NOMO-1 (cell line): Measurements from ENCODE around the gene EFNA5.

Experiments used
- DNase-seq, 2 experiments: peaks; one replicate each; lab custom pipeline; 2025; ENCODE audit not compliant: unreplicated experiment in 2 of 2; lab: John Stamatoyannopoulos, UW

Gene EFNA5

DNA sequence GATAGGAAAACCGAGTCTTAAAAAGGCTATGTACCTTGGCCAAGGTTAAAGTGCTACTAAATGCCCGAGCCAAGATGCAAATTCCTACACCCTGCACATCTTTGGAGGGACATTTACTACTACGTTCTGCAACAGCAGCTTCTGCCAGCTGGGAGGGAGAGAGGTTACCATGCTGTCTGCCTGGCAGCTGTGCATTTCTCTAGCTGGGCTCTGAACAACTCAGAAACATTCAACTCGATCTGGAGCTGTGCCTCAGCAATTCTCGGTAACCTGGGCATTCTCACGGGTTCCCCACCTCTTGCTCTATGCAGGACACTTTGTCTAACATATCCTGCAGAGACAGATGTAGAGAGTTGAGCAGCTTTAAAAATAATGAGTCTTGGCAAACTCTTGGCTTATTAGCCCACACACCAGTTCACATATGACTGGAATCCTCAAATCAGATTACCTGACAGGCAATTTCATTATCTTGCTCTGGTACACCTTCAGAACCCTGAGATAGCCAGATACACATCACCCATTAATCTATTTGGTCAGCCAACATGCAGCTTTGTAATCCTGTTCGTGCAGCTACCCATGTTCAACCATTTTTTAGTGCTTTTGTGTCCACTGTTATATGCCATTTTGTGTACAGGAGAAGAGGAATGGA, 115.8 kb downstream of the EFNA5 start:
- DNase-seq, result no peak

GRCh38 chr5:107553117-107553555, 117.6 kb downstream of the EFNA5 start:
- no peak for DNase-seq

- DNase-seq, result no peak
Observed at GRCh38 chr5:107551088-107551487, 119.6 kb downstream of the EFNA5 start.

- no peak for DNase-seq
Observed at GRCh38 chr5:107549567-107549966, 121.2 kb downstream of the EFNA5 start.

- no peak for DNase-seq
Observed at GRCh38 chr5:107548477-107548876, 122.3 kb downstream of the EFNA5 start.

DNA sequence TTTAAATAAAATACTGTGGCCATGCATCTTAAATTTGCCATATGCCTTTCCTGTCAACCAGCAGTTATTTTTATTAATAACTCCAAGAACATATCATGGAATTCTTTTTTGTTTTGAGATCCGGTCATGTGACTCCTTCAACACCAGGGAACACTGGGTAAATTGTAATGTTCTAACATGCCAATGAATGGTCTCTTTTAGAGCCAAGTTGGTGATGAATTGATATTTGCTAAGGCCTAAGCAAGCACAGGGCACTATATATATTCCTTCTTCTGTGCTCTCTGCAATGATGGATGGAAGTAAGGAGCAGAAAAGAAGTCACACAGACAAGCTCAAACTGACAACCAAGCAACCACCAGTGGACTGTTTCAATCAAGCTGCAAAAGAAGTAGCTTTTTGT, 124.0 kb downstream of the EFNA5 start:
- DNase-seq, result no peak

- no peak for DNase-seq
Observed at GRCh38 chr5:107545486-107545885, 125.3 kb downstream of the EFNA5 start.

DNA sequence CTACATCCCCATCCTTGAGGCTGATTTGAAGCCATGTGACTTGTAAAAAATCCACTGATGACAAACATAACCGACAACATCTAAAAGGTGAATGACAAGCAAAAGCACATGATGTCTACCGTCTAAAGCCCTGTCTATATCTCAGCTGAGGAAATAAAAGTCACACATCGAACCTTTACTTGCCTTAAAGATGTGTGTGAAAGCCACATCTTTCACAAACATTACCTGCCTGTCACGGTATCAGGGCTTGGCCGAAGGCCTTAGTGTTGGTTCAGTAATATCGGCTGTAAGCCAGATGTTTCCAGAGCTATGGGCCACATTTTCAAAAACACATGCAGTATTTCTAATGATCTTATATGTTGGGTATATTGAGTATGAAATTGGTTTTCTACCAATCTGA, 125.8 kb downstream of the EFNA5 start:
- DNase-seq, result no peak

DNA sequence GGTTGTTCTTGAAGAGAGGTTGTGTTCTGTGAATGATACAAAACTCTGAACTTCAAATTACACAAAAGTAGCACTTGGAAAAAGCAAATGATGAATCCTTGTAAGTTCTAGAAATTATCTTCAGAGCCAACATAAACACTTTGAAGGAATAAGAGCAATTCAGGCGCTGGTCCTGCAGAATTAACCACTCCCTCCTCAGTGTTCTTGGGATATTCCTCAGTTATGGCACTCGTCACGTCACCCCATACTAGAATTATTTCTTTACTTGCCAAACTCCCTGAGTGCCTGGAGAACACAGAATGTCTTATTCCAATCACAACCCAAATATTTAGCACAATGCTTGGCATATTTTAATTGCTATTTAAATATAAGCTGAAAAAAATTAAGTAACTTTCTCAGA, 126.3 kb downstream of the EFNA5 start:
- no peak for DNase-seq

- DNase-seq, result no peak
Observed at GRCh38 chr5:107543868-107544267, 126.9 kb downstream of the EFNA5 start.

DNA sequence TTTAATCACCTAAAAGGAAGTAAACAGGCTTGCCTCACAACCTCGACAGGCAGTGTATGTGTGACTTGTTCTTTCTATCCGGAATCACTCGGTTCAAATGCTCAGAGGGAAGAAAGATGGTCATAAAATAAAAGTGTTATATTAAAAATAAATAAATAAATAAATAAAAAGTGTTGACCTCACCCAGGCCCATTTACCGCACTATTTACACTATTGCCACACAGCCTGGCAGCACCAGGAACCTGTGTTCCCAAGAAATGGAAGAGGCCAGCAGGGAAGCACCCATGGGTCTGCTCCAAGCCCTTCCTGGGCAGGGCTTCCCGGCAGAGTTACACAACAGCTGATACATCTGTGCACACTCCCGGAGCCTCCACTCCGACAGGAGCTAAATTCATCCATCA, 127.9 kb downstream of the EFNA5 start:
- DNase-seq, result no peak

DNA sequence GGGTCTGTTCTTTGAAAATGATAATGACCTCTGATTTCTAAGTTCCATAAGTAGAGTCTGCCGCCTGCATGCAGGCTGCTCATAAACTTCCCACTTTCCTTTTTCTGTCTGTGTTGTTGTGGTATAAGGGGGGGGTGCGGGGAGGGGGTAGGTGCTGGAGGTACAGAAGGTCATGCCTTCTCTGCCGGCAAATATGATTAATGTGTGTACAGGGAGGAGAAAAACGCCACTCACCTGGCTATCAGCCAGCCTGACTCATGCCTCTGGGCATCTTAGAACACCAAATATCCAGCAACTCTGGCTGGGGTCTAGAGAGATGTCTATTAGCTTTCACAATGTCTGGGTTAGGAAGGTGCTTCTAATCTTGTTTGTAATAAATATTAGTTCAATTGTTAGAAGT, 128.3 kb downstream of the EFNA5 start:
- no peak for DNase-seq

- DNase-seq, result no peak
Observed at GRCh38 chr5:107541400-107541799, 129.3 kb downstream of the EFNA5 start.

DNA sequence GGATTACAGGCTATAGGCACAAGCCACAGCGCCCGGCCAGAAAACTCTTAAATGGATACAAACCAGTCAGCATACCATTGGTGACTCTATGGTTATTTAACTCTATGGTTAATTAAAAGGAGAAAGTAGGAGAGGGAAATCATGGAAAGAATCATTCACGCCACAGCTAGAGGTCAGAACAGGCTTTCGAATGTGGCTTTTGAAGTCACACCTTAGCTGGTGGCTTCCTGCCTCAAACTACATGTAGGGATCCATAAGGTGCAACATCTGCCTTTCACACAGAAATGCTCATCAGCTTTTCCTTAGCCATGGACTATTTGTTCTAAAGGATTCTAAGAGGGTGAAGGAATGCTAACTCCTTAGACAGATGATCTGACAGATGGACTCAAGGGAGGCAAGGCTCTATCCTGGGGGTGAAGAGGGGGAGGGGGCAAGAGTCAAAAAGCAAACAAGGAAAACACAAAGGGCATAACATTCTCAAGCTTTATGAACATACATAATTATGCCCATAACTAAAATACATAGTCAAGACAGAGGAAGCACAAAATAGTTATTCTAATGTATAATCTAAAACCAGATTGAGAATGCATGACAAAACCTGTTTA, 130.9 kb downstream of the EFNA5 start:
- DNase-seq, result no peak

- DNase-seq, result no peak
Observed at GRCh38 chr5:107538805-107539445, 131.8 kb downstream of the EFNA5 start.

DNA sequence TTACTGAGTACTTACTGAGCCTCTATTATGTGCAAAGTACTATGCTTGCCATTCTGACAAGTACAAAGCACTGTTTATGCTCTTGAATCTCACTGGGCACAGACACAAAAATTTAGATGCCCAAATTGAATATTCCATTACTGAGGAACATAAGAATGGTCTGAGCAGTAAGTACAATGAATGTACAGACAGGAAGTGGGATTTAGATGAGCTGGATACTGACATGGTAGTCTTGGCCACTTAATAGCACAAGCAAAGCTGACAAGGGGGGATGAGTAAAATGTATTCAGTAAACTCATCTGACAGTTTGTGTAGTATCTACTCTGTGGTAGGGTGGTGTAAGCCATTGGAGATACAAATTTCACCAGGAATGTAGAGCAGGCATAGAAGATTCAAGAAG, 132.4 kb downstream of the EFNA5 start:
- DNase-seq, result no peak

DNA sequence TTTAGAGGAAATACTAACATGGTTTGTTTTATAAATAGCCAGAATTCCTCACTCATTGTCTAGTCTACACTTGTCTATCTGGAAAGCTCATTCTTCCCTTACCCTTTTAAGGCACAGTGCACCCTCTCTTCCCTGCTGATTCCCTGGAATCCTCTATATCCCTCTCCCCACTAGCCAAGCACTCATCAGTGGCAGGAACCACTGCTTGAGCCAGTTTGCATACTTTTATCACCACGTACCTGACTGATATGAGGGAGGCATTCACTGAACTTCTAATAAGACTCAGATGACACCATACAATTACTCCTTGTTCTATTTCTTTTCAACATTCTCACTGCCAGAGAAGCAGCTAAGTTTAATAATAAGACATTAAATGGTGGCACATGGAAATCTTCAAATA, 134.9 kb downstream of the EFNA5 start:
- no peak for DNase-seq

DNA sequence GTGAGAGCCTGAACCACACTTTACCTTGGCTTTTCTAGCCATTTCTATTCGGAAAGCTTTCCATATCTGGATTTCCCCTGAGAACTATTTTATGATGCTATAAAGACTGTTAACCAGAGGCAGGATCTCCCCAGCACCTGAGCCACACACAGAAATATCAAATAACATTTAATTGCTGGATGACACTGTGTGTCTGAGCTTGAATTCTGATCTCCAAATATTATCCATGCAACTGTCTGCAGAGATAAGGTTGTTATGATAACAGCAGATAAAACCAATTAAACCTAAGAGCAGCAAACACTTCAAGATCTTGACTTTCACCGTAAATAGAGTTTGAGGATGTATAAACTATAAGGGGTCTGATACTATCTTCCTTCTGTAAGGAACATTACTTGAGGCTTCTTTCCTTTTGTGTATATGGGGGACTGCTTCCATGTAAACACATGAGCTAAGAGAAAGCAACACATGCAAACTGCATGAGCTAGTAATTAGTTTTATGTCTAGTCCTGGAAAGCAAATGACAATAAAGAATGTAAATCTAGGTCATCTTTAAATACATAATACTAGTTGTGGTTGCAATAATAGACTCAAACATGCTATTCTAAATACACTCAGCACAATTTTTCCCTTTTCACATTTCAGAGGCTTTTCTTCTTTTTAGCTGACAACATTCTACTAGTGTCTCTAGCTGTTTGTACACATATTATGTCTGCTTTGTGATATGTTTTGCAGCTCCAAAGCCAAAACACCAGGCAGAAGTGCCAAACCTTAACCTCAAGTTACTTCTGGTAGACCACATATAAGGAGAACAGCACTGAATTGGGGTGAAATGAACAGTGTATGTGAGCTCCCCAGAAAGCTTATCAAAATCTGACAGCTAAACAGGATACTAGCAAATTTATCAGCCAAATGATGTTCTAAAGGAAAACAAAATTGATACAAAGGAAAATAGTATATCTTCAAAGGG, 136.5 kb downstream of the EFNA5 start:
- no peak for DNase-seq

DNA sequence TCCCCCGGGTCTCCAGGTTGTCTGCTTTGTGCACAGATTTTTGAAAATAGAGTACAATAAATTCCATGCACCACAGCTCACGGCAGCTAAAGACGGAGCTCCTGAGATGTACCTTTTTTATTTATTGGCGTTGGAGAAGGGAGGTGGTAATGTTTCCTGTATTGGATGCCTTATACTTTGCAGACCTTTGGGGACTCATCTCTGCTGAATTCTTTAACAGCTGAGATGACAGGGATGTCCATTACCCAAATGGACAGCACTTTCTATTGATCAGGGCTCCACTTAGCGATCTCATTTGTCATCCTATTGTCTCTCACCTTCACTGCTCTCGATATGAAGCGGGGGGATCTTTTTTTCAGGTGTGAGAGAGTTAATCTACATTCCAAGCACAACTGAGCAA, 137.8 kb downstream of the EFNA5 start:
- DNase-seq, result no peak

GRCh38 chr5:107532169-107532878, 138.4 kb downstream of the EFNA5 start:
- no peak for DNase-seq

DNA sequence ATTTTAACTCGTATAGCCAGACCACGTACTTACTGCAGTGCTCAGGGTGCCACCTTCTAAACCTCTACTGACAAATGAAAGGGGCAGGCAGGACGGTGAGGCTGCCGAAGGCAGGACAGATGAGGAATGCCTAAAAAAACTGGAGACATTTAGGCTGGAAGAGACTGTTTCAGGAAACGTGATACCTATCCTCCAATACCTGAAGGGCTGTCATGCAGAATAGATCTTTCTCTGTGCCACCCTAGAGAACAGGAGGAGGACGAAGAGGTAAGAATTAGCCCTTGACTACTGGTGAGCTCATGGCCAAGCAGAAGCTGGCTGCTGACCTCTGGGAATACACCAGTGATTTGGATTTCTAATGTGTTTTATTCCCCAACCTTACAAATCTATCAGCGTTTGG, 139.4 kb downstream of the EFNA5 start:
- DNase-seq, result no peak
